NB4 (cell line): ENCODE measurements around the gene MICU2.

Experiments used
- DNase-seq: peaks from one replicate; pipeline ENCODE4 v3.0.0; 2010; ENCODE audit warnings: low read depth
- H3K4me3 ChIP-seq: one replicate; pipeline ENCODE4 v1.5.1; 2011; ENCODE audit warnings: mild to moderate bottlenecking, low read depth, low read length, moderate library complexity
- CTCF ChIP-seq: IDR thresholded peaks from one replicate; pipeline ENCODE4 v1.5.1; 2012; ENCODE audit warnings: low read depth, low read length
- MAX ChIP-seq: IDR thresholded peaks from 2 replicates; pipeline ENCODE4 v1.6.1; 2011; ENCODE audit warnings: low read depth, low read length
- MYC ChIP-seq: IDR thresholded peaks from 2 replicates; pipeline ENCODE4 v1.6.1; 2011; ENCODE audit warnings: low read depth, low read length
- POLR2A ChIP-seq: IDR thresholded peaks from 2 replicates; pipeline ENCODE4 v1.6.1; 2011; ENCODE audit warnings: mild to moderate bottlenecking; ENCODE audit not compliant: insufficient read length; ENCODE audit errors: extremely low read depth

Gene MICU2

GRCh38 chr13:21517576-21517975, 86.4 kb downstream of the MICU2 start:
- TF ChIP-seq MYC = no peak
- TF ChIP-seq CTCF = no peak
- no peak for TF ChIP-seq POLR2A
- no peak for TF ChIP-seq MAX
- DNase-seq = no peak
- H3K4me3 ChIP-seq = no peak overlapping the region

- TF ChIP-seq POLR2A (no peak), MAX (no peak), CTCF (no peak), MYC (no peak)
- H3K4me3 ChIP-seq = no peak overlapping the region
- DNase-seq = no peak
Observed at GRCh38 chr13:21516805-21517204, 87.2 kb downstream of the MICU2 start.

- H3K4me3 ChIP-seq = no peak overlapping the region
- DNase-seq = no peak
- no peak for TF ChIP-seq CTCF
- TF ChIP-seq MYC = no peak
- no peak for TF ChIP-seq POLR2A
- TF ChIP-seq MAX = no peak
Observed at GRCh38 chr13:21511849-21512248, 92.1 kb downstream of the MICU2 start.

- H3K4me3 ChIP-seq = no peak overlapping the region
- no peak for DNase-seq
- TF ChIP-seq POLR2A (no peak), MYC (no peak), CTCF (no peak), MAX (no peak)
Observed at GRCh38 chr13:21504379-21504778, 99.6 kb downstream of the MICU2 start.

GRCh38 chr13:21501686-21502085, 102.3 kb downstream of the MICU2 start:
- peak; percentile 24 for DNase-seq
- TF ChIP-seq CTCF (peak; percentile 27), POLR2A (no peak)
- H3K4me3 ChIP-seq = no peak overlapping the region

GRCh38 chr13:21486322-21486721, 117.6 kb downstream of the MICU2 start:
- TF ChIP-seq POLR2A (no peak), MYC (no peak), CTCF (no peak), MAX (no peak)

More at GRCh38 chr13:21486322-21486721, 117.6 kb downstream of the MICU2 start:
- no peak for DNase-seq
- H3K4me3 ChIP-seq = no peak overlapping the region
